GM23338 (cell line): ENCODE measurements around the gene SORBS1. TPM values are rescaled to one million over a fixed set of nuclear protein-coding genes. Genes with fewer than 3 reads are reported as not detected.
A peak's percentile ranks its signal among the peaks of the same experiment; 100 is the strongest.

ENCODE experiments used
- ATAC-seq: fragments of 200-7000 bp; cut with Tn5 transposase; 3 replicates; pipeline ENCODE4 v1.9.1; 2020
- DNase-seq: peaks from one replicate; pipeline ENCODE4 v3.0.0-alpha.2; 2015; ENCODE audit warnings: low spot score
- H2AFZ ChIP-seq: fragments of 200-600 bp; sonication (generic); 2 replicates; pipeline ENCODE4 v1.8.0; 2016; ENCODE audit warnings: antibody characterized with exemption, mild to moderate bottlenecking, moderate library complexity
- H3F3A ChIP-seq: fragments of 200-600 bp; sonication (generic); replicated peaks from 2 replicates; pipeline ENCODE4 v1.8.0; 2017; ENCODE audit warnings: antibody characterized with exemption, mixed run types, low read depth
- H3K27ac ChIP-seq: fragments of 200-600 bp; sonication (generic); 2 replicates; pipeline ENCODE4 v1.6.1; 2016; ENCODE audit warnings: low read depth
- H3K27me3 ChIP-seq: fragments of 200-600 bp; sonication (generic); 2 replicates; pipeline ENCODE4 v1.8.0; 2016; ENCODE audit warnings: mild to moderate bottlenecking, mixed run types, moderate library complexity; ENCODE audit not compliant: insufficient read depth
- H3K36me3 ChIP-seq: fragments of 200-600 bp; sonication (generic); 2 replicates; pipeline ENCODE4 v1.8.0; 2016; ENCODE audit warnings: mild to moderate bottlenecking; ENCODE audit not compliant: insufficient read depth
- H3K4me1 ChIP-seq: fragments of 200-600 bp; sonication (generic); 2 replicates; pipeline ENCODE4 v1.8.0; 2016; ENCODE audit warnings: mild to moderate bottlenecking, moderate library complexity; ENCODE audit not compliant: insufficient read depth
- H3K4me2 ChIP-seq: fragments of 200-600 bp; sonication (generic); 2 replicates; pipeline ENCODE4 v1.7.1; 2017; ENCODE audit warnings: mixed run types
- H3K4me3 ChIP-seq: fragments of 200-600 bp; sonication (generic); 2 replicates; pipeline ENCODE4 v1.6.1; 2016; ENCODE audit warnings: mixed run types
- H3K79me2 ChIP-seq: fragments of 200-600 bp; sonication (generic); replicated peaks from 2 replicates; pipeline ENCODE4 v1.8.0; 2017; ENCODE audit warnings: mild to moderate bottlenecking; ENCODE audit not compliant: insufficient read depth
- H3K9me2 ChIP-seq: fragments of 200-600 bp; sonication (generic); 2 replicates; pipeline ENCODE4 v1.8.0; 2017; ENCODE audit not compliant: insufficient read depth
- H4K20me1 ChIP-seq: fragments of 200-600 bp; sonication (generic); replicated peaks from 2 replicates; pipeline ENCODE4 v1.8.0; 2017; ENCODE audit warnings: mild to moderate bottlenecking; ENCODE audit not compliant: insufficient read depth
- H3K27ac Mint-ChIP-seq: 2 replicates; pipeline ENCODE4 v1.8.0; 2020; ENCODE audit warnings: inconsistent platforms, mild to moderate bottlenecking, moderate library complexity, mixed read lengths
- H3K27me3 Mint-ChIP-seq: 3 replicates; pipeline ENCODE4 v1.8.0; 2022; ENCODE audit warnings: low read depth, mild to moderate bottlenecking, moderate library complexity, mixed read lengths, inconsistent platforms; ENCODE audit not compliant: insufficient read depth, poor library complexity
- H3K36me3 Mint-ChIP-seq: 3 replicates; pipeline ENCODE4 v1.8.0; 2021; ENCODE audit warnings: low read depth, mild to moderate bottlenecking, inconsistent platforms, moderate library complexity, mixed read lengths
- H3K4me1 Mint-ChIP-seq: 3 replicates; pipeline ENCODE4 v1.8.0; 2020; ENCODE audit warnings: mild to moderate bottlenecking, inconsistent platforms, mixed read lengths
- H3K4me3 Mint-ChIP-seq: 3 replicates; pipeline ENCODE4 v1.8.0; 2021; ENCODE audit warnings: moderate library complexity, mild to moderate bottlenecking, inconsistent platforms, mixed read lengths
- H3K9me3 Mint-ChIP-seq: 3 replicates; pipeline ENCODE4 v1.8.0; 2020; ENCODE audit warnings: moderate library complexity, mild to moderate bottlenecking, inconsistent platforms, mixed read lengths
- EZH2 ChIP-seq: fragments of 200-600 bp; sonication (generic); IDR thresholded peaks from one replicate; pipeline ENCODE4 v1.8.0; 2017; ENCODE audit warnings: antibody characterized with exemption, mild to moderate bottlenecking, low read depth; ENCODE audit not compliant: unreplicated experiment
- EZH2phosphoT487 ChIP-seq: fragments of 200-600 bp; sonication (generic); IDR thresholded peaks from one replicate; pipeline ENCODE4 v1.8.1; 2018; ENCODE audit warnings: antibody characterized with exemption; ENCODE audit not compliant: unreplicated experiment
- JUNB ChIP-seq: IDR thresholded peaks from one replicate; pipeline ENCODE4 v1.6.1; 2016; ENCODE audit warnings: antibody characterized with exemption; ENCODE audit not compliant: unreplicated experiment
- NANOG ChIP-seq: IDR thresholded peaks from 2 replicates; pipeline ENCODE4 v1.6.1; 2016; ENCODE audit warnings: antibody characterized with exemption, borderline replicate concordance
- POLR2AphosphoS5 ChIP-seq: IDR thresholded peaks from 2 replicates; pipeline ENCODE4 v1.6.1; 2016; ENCODE audit warnings: antibody characterized with exemption, low read depth
- polyA plus RNA-seq: library from polyadenylated mRNA; unstranded; fragments of >200 nt; fragmentation: Nextera tagmentation; extraction: Ambion mirVana; gene quantifications from 2 replicates; pipeline ENCODE4 v1.2.1, GENCODE V29; 2016
- total RNA-seq: library from RNA; depleted of rRNA; stranded (reverse); fragments of >200 nt; shearing (Covaris generic); gene quantifications from 2 replicates; pipeline ENCODE4 v1.2.3, GENCODE V29; 2014
- TF ChIP-seq, protein P1 (sequence below): IDR thresholded peaks from 2 replicates; pipeline ENCODE4 v1.6.1; 2016; ENCODE audit warnings: antibody characterized with exemption
- TF ChIP-seq, protein P2 (sequence below), 2 experiments: fragments of 200-600 bp in 1 of 2; sonication (generic) in 1 of 2; conservative IDR thresholded peaks; 2 replicates each; pipeline versions ENCODE4 v1.5.1 to v1.6.1; 2016 to 2017; ENCODE audit warnings: antibody characterized with exemption in 2 of 2, low read depth in 2 of 2, mild to moderate bottlenecking in 2 of 2, moderate library complexity in 1 of 2
- TF ChIP-seq, protein P3 (sequence below): fragments of 250-450 bp; sonication (Bioruptor Pico); IDR thresholded peaks from 2 replicates; pipeline ENCODE4 v1.5.0; 2020; ENCODE audit warnings: mild to moderate bottlenecking, moderate library complexity

The SORBS1 gene
- total and polyA plus RNA-seq, 2 experiments from 2014 or later = 47.7 to 51.5 TPM

DNA sequence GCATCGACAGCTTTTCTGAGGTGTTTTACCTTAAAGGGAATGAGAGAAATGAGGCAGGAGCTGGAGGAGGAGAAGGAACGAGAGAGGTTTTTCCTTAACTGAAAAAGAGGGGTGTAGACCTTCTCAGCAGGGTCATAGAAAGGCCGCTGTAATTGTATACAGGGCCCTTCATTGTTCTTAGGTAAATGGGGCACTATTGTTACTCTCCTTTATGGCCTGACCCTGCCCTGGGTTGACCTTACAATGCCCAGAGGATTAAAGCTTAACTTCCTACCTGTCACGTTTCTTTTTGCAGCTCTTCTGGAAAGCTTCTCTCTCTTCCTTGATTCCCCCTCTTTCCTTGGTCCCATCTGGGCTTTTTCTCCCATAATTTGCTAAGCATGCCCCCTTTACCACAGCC is 256.7 kb downstream of the SORBS1 start (continued):
- TF ChIP-seq, protein P1, sequence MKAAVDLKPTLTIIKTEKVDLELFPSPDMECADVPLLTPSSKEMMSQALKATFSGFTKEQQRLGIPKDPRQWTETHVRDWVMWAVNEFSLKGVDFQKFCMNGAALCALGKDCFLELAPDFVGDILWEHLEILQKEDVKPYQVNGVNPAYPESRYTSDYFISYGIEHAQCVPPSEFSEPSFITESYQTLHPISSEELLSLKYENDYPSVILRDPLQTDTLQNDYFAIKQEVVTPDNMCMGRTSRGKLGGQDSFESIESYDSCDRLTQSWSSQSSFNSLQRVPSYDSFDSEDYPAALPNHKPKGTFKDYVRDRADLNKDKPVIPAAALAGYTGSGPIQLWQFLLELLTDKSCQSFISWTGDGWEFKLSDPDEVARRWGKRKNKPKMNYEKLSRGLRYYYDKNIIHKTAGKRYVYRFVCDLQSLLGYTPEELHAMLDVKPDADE = no peak
- TF ChIP-seq, protein P2, sequence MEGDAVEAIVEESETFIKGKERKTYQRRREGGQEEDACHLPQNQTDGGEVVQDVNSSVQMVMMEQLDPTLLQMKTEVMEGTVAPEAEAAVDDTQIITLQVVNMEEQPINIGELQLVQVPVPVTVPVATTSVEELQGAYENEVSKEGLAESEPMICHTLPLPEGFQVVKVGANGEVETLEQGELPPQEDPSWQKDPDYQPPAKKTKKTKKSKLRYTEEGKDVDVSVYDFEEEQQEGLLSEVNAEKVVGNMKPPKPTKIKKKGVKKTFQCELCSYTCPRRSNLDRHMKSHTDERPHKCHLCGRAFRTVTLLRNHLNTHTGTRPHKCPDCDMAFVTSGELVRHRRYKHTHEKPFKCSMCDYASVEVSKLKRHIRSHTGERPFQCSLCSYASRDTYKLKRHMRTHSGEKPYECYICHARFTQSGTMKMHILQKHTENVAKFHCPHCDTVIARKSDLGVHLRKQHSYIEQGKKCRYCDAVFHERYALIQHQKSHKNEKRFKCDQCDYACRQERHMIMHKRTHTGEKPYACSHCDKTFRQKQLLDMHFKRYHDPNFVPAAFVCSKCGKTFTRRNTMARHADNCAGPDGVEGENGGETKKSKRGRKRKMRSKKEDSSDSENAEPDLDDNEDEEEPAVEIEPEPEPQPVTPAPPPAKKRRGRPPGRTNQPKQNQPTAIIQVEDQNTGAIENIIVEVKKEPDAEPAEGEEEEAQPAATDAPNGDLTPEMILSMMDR (conservative IDR thresholded peaks at IDR 0.05; ENCODE audit: low read depth in 2 of 2) = no peak
- no peak for TF ChIP-seq POLR2AphosphoS5

DNA sequence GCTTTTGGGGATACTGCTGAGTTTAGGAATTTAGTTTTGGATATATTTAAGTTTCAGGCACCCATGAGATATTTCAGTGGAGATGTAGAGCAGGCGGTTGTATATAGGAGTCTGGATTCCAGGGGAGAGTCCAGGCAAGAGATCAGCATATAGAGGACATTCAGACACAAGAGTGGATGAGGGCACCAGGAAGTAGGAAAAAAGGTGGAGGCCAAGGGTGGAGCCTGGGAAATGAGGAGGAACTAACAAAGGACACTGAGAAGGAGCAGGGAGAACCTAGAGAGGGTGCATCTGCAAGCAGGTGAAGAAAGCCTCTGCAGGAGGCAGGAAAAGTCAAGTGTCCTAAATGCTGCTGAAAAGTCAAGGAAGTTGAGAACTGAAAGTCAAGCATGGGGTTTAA is 257.2 kb downstream of the SORBS1 start:
- peaks cover 9% of the 10 kb centered on the region for H3F3A ChIP-seq
- H3K27ac Mint-ChIP-seq = no peak overlapping the region
- no peaks in the 10 kb centered on the region for H3K9me3 Mint-ChIP-seq
- DNase-seq (no peak), ATAC-seq (peak; percentile 16; the same call in 2 of the 3 replicates)
- H3K4me2 ChIP-seq = no peak overlapping the region
- H3K4me3 Mint-ChIP-seq = no peak overlapping the region
- H3K4me1 Mint-ChIP-seq = no peaks in the 10 kb centered on the region
- H3K27me3 ChIP-seq = 0 out of 2 replicates have a peak, but pooled peaks cover 7% of the 10 kb centered on the region
- no peak overlapping the region for H2AFZ ChIP-seq
- peaks cover 2% of the 10 kb centered on the region for H3K27me3 Mint-ChIP-seq
- no peaks in the 10 kb centered on the region for H4K20me1 ChIP-seq
- H3K9me2 ChIP-seq = no peaks in the 10 kb centered on the region
- H3K36me3 ChIP-seq = no peaks in the 10 kb centered on the region
- H3K79me2 ChIP-seq = no peaks in the 10 kb centered on the region
- H3K36me3 Mint-ChIP-seq = no peaks in the 10 kb centered on the region
- H3K27ac ChIP-seq = no peak overlapping the region
- H3K4me1 ChIP-seq = peaks cover 3% of the 10 kb centered on the region; the same call in 1 of the 2 replicates
- no peak overlapping the region for H3K4me3 ChIP-seq
- TF ChIP-seq EZH2 = no peak
- TF ChIP-seq, protein P3, sequence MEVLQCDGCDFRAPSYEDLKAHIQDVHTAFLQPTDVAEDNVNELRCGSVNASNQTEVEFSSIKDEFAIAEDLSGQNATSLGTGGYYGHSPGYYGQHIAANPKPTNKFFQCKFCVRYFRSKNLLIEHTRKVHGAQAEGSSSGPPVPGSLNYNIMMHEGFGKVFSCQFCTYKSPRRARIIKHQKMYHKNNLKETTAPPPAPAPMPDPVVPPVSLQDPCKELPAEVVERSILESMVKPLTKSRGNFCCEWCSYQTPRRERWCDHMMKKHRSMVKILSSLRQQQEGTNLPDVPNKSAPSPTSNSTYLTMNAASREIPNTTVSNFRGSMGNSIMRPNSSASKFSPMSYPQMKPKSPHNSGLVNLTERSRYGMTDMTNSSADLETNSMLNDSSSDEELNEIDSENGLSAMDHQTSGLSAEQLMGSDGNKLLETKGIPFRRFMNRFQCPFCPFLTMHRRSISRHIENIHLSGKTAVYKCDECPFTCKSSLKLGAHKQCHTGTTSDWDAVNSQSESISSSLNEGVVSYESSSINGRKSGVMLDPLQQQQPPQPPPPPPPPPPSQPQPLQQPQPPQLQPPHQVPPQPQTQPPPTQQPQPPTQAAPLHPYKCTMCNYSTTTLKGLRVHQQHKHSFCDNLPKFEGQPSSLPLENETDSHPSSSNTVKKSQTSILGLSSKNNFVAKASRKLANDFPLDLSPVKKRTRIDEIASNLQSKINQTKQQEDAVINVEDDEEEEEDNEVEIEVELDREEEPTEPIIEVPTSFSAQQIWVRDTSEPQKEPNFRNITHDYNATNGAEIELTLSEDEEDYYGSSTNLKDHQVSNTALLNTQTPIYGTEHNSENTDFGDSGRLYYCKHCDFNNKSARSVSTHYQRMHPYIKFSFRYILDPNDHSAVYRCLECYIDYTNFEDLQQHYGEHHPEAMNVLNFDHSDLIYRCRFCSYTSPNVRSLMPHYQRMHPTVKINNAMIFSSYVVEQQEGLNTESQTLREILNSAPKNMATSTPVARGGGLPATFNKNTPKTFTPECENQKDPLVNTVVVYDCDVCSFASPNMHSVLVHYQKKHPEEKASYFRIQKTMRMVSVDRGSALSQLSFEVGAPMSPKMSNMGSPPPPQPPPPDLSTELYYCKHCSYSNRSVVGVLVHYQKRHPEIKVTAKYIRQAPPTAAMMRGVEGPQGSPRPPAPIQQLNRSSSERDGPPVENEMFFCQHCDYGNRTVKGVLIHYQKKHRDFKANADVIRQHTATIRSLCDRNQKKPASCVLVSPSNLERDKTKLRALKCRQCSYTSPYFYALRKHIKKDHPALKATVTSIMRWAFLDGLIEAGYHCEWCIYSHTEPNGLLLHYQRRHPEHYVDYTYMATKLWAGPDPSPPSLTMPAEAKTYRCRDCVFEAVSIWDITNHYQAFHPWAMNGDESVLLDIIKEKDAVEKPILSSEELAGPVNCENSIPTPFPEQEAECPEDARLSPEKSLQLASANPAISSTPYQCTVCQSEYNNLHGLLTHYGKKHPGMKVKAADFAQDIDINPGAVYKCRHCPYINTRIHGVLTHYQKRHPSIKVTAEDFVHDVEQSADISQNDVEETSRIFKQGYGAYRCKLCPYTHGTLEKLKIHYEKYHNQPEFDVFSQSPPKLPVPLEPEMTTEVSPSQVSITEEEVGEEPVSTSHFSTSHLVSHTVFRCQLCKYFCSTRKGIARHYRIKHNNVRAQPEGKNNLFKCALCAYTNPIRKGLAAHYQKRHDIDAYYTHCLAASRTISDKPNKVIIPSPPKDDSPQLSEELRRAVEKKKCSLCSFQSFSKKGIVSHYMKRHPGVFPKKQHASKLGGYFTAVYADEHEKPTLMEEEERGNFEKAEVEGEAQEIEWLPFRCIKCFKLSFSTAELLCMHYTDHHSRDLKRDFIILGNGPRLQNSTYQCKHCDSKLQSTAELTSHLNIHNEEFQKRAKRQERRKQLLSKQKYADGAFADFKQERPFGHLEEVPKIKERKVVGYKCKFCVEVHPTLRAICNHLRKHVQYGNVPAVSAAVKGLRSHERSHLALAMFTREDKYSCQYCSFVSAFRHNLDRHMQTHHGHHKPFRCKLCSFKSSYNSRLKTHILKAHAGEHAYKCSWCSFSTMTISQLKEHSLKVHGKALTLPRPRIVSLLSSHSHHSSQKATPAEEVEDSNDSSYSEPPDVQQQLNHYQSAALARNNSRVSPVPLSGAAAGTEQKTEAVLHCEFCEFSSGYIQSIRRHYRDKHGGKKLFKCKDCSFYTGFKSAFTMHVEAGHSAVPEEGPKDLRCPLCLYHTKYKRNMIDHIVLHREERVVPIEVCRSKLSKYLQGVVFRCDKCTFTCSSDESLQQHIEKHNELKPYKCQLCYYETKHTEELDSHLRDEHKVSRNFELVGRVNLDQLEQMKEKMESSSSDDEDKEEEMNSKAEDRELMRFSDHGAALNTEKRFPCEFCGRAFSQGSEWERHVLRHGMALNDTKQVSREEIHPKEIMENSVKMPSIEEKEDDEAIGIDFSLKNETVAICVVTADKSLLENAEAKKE (CRISPR knock-in tag) = no peak
- no peak for TF ChIP-seq NANOG
- TF ChIP-seq, protein P1 = no peak
- TF ChIP-seq POLR2AphosphoS5 = no peak
- TF ChIP-seq EZH2phosphoT487 = no peak
- TF ChIP-seq JUNB = no peak
- TF ChIP-seq, protein P2 (conservative IDR thresholded peaks at IDR 0.05; ENCODE audit: low read depth in 2 of 2) = no peak
